Measurements from ENCODE around the gene SORCS2.

GRCh38 chr4:7353046-7353790 lies 160.9 kb downstream of the SORCS2 start:
- TF ChIP-seq, protein P1, sequence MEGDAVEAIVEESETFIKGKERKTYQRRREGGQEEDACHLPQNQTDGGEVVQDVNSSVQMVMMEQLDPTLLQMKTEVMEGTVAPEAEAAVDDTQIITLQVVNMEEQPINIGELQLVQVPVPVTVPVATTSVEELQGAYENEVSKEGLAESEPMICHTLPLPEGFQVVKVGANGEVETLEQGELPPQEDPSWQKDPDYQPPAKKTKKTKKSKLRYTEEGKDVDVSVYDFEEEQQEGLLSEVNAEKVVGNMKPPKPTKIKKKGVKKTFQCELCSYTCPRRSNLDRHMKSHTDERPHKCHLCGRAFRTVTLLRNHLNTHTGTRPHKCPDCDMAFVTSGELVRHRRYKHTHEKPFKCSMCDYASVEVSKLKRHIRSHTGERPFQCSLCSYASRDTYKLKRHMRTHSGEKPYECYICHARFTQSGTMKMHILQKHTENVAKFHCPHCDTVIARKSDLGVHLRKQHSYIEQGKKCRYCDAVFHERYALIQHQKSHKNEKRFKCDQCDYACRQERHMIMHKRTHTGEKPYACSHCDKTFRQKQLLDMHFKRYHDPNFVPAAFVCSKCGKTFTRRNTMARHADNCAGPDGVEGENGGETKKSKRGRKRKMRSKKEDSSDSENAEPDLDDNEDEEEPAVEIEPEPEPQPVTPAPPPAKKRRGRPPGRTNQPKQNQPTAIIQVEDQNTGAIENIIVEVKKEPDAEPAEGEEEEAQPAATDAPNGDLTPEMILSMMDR (IDR thresholded peaks at IDR 0.05; ENCODE audit: borderline replicate concordance, extremely low read depth, low read length, poor library complexity, severe bottlenecking) = no peak
- no peak for TF ChIP-seq EZH2 (IDR thresholded peaks at IDR 0.05; ENCODE audit: borderline replicate concordance, low read depth, low read length, severe bottlenecking)
